Left renal pelvis (tissue), 4 donors: Measurements from ENCODE around the gene TANC1. TPM values are rescaled to one million over a fixed set of nuclear protein-coding genes. Genes with fewer than 3 reads are reported as not detected.

Experiments
- DNase-seq, 4 donors: peaks; one replicate each; pipeline ENCODE4 v3.0.0-alpha.2; 2013; ENCODE audit warnings: low read depth in 4 of 4, low spot score in 3 of 4
- polyA plus RNA-seq, 4 donors: library from polyadenylated mRNA; unstranded; fragments of 120-200 nt; gene quantifications; one replicate each; pipeline ENCODE4 v1.2.1, GENCODE V29; 2013; ENCODE audit not compliant: insufficient read length in 4 of 4

Gene TANC1
- polyA plus RNA-seq, 4 donors = 25.6 to 60.1 (median 53.5) TPM

DNA sequence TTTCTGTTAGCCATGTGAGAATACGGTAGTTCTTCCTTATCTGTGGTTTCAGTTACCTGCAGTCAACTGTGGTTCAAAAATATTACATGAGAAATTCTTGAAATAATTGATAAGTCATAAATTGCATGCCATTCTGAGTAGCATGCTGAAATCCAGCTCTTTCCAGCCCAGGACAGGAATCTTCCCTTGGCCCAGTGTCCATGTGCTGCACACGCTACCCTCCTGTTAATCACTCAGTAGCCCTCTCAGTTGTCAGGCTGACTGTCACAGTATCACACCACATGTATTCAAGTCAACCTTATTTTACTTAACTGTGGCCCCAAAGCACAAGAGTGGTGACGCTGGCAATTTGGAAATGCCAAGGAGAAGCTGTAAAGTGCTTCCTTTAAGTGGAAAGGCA is 141.1 kb downstream of the TANC1 start:
- DNase-seq = no peak

DNA sequence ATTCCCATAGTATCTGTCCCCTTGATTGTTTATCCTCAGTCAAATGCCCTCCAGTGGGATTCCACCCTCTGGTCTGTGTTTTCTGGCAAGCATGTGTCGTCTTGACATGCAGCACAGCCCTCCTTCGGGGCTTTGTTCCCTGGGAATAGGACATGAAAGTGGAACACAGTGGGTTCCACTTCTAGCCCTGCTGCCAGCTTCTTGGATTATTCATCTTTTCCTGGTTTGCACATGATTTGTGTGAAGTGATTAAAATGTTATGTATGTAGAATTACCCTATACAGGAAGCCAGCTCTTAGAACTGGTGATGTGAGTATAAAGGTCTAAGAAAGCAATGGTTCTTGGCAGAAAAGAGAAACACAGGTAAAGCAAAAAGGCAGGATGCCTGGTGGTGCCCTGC is 142.3 kb downstream of the TANC1 start:
- no peak for DNase-seq

DNA sequence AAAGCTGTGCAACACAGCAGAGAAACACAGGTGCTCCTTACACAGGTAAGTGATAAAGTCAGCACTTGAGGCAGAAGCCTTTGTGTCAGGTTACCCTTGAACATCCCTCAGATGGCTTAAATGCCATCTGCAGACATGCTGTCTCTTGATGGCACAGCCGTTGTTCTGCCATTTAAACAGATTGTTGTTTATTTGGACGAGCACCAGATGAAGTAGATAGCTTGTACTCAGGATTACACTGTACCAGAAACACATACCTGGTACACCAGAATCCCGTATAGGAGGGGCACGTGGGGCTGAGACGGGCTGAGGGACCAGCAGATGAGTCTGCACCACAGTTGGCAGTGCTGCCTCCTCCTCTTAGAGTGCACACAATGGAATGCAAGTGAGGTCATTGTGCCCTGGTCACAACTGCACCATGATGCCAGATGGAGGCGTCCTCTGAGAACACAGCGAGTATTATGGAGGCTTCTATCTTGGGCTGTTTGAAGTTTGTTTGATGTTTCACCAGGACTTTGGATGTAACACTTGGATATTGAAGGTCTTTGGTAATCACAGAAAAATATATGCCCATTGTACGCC is 143.0 kb downstream of the TANC1 start:
- no peak for DNase-seq

DNA sequence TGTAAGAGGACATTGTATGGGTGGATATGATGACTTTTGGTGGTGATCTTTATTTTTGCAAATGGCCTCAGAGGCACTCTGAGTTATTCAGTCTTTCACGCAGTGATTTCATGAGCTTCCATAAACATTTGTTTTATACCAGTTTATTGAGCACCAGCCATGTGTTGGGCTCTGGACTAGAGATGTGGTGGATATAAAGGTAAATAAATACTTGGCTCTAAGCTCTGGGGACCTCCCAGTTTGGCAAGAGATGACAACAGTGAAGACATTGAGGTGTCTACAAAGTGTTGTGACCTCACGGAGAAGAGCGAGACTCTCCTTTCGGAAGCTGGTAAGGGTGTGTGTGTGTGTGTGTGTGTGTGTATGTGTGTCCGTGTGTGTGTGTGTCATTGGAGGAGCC is 146.4 kb downstream of the TANC1 start:
- DNase-seq = no peak

DNA sequence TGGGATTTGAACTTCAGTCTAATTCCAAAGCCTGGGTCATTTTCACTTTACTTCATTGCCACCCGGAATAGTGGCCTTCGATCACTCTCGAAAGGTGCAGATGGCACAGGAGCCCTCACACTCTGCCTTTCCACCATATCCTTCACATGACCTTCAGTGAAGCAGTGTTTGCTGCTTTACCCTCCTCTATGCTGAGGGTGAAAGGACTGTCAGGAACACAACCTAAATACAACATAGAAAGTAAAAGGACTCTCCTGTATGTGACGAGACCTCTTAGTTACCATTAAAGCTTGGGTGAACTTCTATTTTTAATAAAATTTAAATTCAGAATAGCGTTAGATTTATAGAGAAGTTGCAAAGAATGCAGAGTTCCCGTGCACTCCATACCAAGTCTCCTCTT is 148.5 kb downstream of the TANC1 start:
- no peak for DNase-seq

DNA sequence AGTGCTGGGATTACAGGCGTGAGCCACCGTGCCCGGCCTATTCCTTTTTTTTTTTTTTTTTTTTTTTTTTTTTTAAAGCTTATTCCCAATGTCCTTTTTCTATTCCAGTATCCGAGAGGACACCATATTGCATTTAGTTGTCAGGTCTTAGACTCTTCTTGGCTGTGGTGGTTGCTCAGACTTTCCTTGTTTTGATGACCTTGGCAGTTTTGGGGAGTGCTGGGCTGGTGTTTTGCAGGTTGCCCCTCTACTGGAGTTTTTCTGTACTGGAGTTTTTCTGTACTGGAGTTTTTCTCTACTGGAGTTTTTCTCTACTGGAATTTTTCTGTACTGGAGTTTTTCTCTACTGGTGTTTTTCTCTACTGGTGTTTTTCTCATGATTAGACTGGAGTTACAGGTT is 149.2 kb downstream of the TANC1 start:
- DNase-seq = no peak

DNA sequence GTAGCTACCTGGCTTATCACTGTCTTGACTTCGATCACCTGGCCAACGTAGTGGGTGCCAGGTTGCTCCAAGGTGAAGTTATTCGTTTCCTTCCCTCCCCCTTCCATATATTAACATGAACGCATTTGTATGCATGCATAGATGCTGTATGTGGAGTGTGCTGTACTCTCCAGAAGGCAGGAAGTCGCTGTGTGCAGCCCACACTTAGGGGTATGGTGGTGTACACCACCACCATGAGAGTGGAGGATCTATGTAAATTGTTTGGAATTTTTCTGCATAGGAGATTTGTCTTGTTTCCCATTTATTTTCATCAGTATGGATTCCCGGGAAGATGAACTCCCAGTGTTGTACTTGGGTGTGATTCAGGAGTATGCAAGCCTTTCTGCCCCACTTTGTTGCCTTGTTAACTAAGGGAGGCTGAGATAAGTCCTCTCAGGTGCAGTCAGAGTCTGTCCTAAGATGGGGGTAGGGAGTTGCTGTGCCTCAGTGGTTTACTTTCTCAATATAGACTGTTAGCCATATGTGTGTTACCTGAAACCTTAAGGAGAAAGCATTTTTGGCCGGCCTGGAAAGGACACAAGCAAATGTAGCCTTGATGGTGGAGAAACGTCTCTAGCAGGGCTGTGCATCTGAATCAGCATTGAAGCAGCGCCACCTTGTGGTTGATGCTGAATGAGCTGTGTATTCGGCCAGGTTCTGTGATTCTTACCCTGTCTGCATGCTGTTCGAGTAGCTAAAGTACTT is 149.8 kb downstream of the TANC1 start:
- DNase-seq = peak; percentile 81 to 90 (median 84)

DNA sequence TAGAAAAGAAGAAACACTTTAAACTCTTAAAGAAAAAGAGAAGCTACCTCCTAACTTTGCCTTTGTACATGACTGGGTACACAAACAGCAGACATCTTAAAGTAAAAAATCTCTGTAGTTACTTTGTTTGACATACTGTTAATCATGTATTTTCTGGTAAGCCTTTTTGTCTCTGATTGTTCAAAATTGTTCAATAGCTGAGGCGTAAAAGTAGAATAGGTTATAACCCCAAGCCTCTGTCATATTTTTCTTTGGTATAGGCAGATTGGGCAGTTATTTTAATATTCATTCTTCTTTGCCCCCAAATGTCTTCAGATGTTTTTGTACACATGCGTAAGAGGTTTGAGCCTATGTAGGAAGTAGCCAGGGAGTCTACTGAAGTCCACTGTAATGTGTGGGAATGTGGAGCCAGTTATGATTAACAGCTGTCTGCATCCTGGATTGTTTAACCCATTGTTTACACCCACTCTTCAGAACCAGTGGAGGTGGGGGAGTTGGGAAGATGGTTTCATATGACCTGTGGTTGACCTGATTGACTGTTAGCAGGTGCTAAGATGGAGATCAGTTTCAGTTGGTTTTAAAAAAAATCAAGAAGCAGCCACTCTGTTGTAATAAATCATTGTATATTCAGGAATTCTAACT is 150.5 kb downstream of the TANC1 start:
- no peak for DNase-seq

DNA sequence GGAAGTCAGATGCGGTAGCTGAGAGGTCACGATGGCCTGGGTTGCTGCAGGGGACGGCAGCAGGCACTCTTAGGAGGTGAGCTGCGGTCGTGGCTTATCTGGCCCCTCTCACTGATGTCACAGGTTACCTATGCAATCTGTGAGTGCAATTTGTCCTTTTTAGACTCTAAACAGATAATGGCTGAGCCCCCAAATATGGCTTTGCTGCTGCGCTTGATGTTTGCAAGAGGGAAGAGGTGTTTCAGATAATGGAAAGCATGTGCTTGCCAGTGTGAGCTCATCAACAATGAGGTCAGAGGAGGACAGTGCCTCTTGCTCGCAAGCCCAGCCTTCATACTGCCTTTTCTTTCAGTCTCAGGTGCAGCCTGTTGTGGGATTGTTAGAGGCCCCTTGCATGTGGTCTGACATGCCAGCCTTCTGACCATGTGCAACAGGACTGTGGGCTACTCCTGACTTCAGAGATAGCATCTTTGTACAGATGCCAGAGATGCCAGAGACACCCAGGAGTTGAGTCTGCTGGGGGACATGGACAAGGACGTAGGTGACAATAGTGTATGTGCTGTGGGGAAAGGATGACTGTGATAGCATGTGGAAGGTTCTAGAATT is 151.3 kb downstream of the TANC1 start:
- no peak for DNase-seq

DNA sequence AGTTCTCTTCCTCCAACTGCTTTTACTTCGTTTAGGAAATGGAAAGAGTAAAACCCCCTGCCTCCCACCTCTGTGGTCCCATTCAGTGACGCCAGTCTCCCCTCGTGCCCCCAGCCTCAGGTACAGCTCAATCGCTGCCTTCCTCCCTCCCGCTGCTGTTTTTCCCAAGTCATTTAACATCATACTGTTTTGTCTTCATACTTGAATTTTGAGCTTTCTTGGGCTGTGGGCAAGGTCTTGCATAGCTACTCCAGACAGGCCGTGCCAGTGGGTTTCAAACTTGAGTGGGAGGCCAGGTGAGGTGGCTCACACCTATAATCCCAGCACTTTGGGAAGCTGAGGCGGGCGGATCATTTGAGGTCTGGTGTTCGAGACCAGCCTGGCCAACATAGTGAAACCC is 155.3 kb downstream of the TANC1 start:
- no peak for DNase-seq

DNA sequence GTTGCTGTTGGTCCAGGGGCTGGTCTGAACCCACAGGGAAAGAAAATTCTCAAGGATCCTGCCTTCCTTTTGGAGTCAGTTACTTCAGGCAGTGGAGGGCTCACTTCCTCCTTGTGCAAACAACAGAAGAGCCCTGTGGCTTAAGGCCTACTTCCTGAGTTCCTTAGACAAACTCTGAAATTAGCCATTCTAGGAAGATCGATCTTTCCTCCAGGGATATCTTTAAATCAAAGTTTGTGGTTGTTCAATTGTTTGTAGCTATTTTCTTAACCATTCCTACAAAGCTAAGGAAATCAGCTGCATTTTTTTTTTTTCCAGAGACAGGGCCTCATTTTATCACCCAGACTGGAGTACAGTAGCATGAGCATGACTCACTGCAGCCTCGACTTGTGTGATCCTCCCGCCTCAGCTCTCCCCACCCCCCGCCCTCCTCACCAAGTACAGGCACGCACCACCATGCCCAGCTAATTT is 156.0 kb downstream of the TANC1 start:
- DNase-seq = no peak

DNA sequence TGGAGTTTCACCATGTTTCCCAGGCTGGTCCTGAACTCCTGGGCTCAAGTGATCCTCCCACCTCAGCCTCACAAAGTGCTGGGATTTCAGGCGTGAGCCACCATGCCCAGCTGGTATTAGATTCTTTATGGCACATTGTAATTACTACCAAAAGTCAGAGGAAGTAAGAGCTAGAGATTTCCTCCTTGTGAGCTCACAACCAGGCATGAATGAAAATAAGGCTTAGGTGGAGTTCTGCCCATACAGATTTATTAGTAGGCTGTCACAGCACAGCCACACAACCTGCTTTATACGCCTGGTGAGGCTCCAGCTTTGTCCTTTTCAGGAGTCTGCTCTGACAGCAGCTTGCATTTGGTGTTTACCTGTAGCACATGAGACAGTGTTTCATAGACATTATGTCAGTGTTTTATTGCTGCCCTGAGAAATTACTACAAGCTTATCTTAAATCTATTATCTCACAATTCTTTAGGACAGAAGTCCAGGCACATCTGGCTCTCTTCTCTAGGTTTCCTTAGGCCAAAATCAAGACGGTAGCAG is 156.6 kb downstream of the TANC1 start:
- no peak for DNase-seq

DNA sequence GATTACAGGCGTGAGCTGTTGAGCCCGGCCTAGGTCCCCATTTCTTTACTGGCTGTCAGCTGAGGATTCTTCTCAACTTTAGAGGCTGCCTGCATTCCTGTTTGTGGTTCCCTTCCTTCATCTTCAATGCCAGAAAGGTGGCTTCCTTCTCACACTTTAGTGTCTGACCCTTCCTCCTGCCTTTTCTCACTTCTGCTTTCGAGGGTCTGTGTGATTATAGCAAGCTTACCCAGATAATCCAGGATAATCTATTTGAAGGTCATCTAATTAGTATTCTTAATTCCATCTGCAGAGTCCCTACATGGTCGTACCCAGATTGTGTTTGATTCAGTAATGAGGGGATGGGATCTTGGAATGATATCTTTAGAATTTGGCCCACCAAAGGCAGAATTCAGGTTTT is 157.4 kb downstream of the TANC1 start:
- no peak for DNase-seq

DNA sequence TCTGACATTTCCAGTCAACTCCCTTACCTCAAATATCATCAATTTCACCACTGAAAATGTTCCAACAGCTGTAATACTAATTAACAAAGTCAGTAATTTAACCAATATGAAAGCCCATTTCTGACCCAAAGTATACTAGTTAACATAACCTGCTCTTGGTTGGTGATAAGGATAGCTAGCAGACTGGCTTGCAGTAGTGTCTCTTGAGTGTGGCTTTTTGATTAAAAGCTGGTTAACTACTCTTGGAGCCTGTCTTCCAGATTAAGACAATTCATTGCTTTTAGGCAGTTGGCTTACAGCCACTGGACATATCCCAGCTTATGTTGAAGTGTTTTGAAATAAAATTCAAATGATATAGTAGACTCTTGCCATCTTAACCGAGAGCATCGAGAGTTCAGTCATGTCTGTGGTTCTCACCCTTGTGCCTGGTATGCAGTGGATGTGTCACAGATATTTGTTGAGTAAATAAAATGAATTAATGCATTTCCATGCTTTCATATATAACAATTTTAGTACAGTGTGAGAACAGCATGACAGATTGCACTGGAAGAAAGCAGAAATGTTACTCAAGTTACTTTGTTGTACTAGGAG is 158.1 kb downstream of the TANC1 start:
- no peak for DNase-seq

DNA sequence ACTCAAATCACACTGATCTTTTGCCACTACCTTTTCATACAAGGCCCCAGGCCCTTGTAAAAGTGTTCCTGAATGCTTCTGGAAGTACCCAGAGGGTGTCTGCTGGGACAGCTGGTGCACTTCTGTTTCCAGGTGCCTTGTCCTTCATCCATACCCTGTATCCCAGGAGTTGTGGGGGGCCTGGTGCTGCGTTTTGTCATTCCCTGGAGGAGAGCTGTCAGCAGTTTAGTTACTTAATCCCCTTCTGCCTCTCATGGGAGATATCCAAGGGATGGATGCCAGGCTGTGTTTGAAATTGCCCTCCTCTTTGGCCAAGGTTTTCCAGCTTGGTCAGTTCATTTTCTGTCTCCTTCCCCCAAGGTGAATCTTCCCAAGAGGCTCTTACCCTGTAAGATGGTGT is 159.8 kb downstream of the TANC1 start:
- DNase-seq = no peak

DNA sequence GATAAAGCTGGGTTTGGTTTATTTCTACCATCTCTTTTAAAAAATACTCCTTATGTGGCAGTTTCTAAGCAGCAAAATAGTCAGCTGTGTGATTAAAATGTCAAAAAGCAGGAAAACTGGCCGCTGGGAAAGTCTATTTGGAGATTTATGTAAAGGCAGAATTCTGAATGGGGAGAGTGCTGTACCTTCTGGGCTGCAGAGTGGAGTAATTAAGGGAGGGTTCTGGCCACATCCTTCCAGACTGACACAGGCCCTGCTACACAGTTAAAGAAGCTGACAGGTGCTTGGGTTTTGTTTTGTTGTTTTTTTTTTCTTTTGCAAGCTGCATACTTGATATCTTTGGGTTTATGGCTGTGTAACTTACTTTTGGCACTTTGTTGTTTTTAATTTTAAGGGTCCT is 160.8 kb downstream of the TANC1 start:
- DNase-seq = no peak

DNA sequence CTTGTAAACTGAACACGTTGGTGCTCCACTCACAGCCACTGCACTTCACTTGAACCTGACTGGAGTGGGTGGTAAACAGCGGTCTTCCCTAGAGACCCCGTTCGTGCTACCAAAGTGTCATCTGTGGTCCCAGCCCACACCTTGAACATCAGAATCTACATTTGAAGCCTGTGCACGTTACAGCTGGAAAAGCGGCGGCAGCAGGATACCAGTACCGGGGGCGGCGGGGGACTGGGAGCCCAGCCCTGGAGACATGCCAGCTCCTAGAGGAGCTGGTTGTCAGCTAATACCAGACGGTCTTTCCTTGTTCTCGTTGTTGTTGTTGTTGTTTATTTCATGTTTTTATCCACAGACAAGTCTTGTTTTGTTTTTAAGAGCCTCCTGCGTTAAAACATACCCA is 161.4 kb downstream of the TANC1 start:
- no peak for DNase-seq

DNA sequence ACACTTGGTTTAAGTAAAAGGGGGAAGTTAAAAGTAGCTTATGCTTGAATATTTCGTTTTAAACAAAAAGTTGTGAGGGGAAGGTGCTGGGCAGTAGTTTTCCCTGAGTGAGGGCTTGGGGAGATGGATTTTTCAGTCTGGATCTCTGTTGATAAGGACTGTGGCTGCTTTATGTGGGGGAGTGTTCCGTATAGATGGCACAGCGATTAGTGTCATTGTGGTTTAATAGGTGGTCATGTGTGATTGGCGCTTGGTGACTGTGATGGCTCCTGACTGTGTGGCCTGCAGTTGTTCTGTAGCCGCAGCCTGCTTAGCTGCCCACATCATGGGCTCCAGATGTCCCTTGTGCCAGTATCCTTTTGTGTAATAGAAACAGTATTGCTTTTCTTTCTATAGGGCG is 161.9 kb downstream of the TANC1 start:
- DNase-seq = no peak

DNA sequence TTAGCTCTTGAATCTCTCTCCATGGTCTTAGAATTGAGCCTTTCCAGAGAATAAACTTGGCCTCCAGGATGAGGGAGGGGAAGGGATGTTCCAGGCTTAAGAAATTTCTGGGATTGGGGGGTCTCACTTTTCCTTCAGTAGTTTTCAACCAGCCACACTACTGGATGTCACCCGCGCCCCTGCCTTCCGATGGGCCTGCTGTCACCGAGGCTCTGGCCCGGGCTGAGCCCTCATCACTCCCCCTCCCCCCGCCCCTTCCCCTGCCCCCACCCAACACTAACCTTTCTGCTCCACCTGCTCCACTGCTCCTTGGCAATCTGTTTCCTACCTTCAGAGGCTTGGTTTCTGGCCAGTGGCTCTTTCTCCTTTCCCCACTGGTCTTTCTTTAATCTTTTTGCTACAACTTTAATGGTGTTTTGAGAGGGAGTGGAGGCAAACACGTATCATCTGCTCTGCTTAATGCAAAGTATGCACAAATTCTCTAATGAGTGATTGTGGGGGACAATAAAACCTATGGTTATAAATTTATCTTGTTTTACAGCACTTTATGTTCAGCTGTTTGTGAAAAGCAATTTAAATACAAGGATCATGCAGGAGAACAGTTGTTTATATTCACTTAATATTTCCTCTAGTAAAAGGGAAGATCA is 162.9 kb downstream of the TANC1 start:
- no peak for DNase-seq

DNA sequence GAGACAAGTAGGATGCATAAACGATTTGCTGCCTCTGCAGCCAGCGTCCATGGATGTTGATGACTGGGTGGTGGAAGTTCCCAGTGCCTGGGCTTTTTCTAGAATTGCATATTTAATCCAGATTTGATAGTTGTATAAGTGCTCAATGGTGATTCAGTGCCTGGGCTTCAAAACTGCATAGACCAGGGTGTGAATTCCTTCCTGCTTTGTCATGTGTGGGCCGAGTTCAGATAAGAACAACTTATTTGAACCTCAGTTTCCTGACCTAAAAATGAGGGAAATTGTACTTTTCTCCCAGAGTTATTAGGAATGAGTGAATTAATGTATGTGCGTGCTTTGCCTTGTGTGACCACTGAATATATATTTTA is 163.5 kb downstream of the TANC1 start:
- no peak for DNase-seq

DNA sequence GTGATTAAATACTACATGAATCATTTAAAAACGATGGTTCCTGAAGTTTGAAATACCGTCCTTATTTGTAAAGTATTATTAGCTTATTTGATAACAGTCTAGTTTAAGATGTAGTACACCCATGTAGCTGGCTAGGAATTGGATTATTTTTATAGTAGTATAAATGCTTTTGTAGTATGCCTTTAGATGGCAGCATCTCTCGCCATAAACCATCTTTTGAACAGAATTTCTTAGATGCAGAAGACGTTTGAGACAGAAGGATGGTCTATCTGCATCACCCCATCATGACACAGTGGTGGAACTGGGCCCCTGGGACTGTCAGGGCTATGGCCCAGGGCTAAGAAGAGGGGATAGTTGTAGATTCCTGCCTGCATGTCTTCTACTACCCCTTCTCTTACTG is 165.4 kb downstream of the TANC1 start:
- no peak for DNase-seq
